Retinal pigment epithelial cell (primary cell): ENCODE measurements around the gene PIP4K2B.

Experiments
- DNase-seq: peaks from one replicate; pipeline ENCODE4 v3.0.0-alpha.2; 2010; ENCODE audit warnings: low read depth
- H3K4me3 ChIP-seq: 2 replicates; pipeline ENCODE4 v1.5.1; 2011; ENCODE audit warnings: mild to moderate bottlenecking, low read length, control low read depth, moderate library complexity
- TF ChIP-seq, protein P1 (sequence below): conservative IDR thresholded peaks from 2 replicates; pipeline ENCODE4 v1.5.1; 2011; ENCODE audit warnings: low read depth, low read length, control low read depth, inconsistent platforms

Gene PIP4K2B

DNA sequence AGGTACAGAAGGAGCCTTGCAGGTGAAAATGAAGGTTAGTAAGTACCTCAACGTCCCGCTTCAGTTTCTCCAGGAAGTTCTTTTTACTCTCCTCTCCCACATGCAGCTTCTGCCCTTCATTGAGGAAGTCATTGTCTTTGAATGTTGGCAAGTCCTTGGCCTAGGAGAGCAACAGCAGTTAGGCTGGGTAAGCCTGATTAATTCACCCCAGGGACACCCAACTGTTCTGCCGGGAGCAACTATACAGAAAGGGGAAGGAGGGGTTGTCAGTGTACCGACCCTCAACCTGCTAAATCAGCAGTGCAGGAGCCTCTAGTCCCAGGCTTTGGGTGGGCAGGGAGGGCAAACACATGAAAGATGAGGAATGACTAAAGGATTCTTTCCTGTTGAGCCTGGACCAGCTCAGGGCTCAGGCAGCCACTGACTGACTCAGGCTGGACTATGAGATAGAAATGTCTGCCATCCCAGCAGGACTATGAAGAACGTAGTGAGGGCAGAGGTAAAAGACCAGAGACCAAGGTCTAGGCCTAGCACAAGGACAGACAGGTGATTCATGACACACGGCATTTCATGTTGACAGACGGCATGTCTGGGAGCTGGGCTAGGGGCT lies 21.6 kb downstream of the PIP4K2B start:
- H3K4me3 ChIP-seq, result no peak overlapping the region
- no peak for DNase-seq
- TF ChIP-seq, protein P1, sequence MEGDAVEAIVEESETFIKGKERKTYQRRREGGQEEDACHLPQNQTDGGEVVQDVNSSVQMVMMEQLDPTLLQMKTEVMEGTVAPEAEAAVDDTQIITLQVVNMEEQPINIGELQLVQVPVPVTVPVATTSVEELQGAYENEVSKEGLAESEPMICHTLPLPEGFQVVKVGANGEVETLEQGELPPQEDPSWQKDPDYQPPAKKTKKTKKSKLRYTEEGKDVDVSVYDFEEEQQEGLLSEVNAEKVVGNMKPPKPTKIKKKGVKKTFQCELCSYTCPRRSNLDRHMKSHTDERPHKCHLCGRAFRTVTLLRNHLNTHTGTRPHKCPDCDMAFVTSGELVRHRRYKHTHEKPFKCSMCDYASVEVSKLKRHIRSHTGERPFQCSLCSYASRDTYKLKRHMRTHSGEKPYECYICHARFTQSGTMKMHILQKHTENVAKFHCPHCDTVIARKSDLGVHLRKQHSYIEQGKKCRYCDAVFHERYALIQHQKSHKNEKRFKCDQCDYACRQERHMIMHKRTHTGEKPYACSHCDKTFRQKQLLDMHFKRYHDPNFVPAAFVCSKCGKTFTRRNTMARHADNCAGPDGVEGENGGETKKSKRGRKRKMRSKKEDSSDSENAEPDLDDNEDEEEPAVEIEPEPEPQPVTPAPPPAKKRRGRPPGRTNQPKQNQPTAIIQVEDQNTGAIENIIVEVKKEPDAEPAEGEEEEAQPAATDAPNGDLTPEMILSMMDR, result no peak

DNA sequence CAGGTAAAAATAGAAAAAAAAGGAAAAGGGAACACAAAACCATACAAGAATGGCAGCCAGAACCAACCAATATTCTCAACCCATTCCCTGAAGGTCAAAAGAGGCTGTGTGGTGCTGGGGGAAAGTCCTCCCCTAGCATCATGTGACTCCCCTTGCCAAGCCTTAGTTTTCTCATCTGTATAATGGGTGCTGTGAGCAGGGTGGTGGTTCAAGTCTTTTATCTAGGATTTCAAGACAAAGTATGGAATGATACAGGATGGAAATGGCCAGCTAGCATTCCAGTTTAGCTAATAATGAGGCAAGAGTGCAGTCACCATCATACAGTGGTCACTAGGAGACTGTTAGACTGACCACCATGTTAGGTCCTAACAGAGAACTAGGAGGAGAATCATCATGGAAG lies 26.1 kb downstream of the PIP4K2B start:
- no peak for DNase-seq
- no peak overlapping the region for H3K4me3 ChIP-seq
- TF ChIP-seq, protein P1, result no peak

DNA sequence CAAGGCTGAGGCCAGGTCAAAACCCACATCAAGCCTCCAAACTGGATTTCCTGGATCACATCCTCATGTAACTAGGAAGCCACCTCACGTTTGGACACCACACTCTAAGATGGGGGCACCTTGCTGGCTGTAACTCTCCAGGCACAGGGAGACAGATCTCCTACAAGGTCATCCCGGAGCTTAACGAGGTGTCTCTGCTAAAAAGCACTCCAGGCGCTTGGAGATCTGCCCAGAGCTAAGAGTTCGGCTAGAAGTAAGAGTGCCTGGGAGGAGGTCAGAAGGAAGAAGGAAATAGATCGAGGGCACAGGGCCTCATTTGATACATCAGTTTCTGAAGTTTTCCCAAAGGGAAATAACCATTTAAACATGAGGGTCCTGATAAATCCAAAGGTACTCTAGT lies 30.9 kb downstream of the PIP4K2B start:
- TF ChIP-seq, protein P1, result no peak
- H3K4me3 ChIP-seq, result no peak overlapping the region
- DNase-seq, result no peak

DNA sequence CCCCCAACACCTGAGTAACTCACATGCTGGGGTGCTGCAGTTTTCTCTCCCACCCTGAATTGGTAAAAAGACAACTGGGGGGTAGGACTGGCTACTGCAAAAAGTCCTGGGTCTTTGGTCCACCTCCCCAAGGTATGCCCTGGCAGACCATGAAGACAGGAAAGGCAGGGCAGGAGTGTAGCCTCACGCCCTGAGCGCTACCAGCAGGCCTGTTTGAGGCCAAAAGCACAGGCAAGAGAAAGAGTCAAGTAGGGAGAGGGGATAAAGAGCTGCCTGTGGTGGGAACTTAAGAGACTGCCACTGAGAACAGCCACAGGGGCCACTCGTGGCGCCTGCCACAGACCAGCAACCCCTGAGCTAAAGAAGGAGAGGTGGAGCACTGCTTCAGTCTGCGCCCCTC lies 33.0 kb downstream of the PIP4K2B start:
- TF ChIP-seq, protein P1, result no peak
- no peak for DNase-seq
- no peak overlapping the region for H3K4me3 ChIP-seq

DNA sequence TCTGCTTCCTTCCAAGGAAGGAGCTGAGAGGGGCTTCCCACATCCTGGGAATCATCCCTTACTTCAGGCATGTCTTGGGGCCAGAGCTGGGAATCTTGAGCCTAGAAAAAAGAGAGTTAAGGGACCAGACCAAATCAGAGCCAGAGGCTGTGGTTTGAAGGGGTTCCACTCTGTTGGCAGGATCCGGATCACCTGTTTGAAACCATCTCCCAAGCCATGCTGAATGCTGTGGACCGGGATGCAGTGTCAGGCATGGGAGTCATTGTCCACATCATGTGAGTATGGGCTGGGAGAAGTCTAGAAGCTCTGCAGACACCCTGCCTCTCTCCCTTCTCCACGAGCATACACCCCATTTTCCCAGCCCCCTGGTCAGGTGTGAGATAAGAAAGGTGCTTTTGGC lies 37.1 kb downstream of the PIP4K2B start:
- TF ChIP-seq, protein P1, result no peak
- DNase-seq, result no peak
- H3K4me3 ChIP-seq, result no peak overlapping the region

DNA sequence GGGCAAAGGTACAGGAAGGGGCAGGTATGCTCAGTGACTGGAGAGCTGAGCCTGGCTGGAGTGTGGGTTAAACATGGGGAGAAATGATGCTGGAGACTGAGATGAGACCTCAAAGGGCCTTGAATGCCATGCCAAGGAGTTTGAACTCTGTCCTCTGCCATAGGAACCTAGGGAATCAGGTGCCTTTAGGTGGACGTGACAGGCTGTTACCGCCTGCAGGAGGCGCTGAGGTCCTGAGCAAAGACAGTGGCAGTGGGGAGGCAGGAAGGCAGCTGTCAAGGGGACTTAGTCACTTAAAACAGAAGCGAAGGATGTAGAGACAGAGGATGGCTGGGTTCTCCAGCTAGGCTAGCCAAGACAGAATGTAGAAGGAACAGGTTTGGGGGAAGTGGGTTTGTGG lies 37.7 kb downstream of the PIP4K2B start:
- TF ChIP-seq, protein P1, result peak; percentile 54
- H3K4me3 ChIP-seq, result no peak overlapping the region

DNA sequence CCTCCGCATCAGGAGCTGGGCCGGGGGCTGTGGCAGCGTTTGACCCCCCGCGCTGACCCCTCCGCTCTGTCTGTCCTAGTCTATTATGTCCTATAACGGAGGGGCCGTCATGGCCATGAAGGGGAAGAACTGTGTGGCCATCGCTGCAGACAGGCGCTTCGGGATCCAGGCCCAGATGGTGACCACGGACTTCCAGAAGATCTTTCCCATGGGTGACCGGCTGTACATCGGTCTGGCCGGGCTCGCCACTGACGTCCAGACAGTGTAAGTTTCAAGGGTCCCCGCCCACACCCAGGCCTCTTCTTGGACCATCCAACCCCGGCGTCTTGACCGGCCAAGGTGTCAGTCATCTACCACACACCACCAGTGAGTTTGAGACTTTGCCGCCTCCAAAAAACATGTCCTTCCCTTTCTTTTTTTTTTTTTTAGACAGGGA lies 46.3 kb downstream of the PIP4K2B start:
- peak overlapping the region; percentile 84 for H3K4me3 ChIP-seq
- no peak for DNase-seq
- TF ChIP-seq, protein P1, result no peak

More for the DNA sequence above, 37.7 kb downstream of the PIP4K2B start:
- DNase-seq, result no peak
